Esophagus muscularis mucosa (tissue), 3 donors: ENCODE data around the gene CYTH1.

Experiments used
- POLR2A ChIP-seq: fragments of 450-650 bp; IDR thresholded peaks from one replicate; pipeline ENCODE4 v1.6.1; 2017; ENCODE audit warnings: antibody characterized with exemption, moderate library complexity, mild to moderate bottlenecking, low read depth
- POLR2AphosphoS5 ChIP-seq, 2 donors: sonication (generic); formaldehyde crosslinking; IDR thresholded peaks; one replicate each; pipeline ENCODE4 v1.6.1; 2017; ENCODE audit warnings: antibody characterized with exemption in 2 of 2
- TF ChIP-seq, protein P1 (sequence below), 3 experiments: fragments of 200-600 bp in 2 of 3; fragments of 450-650 bp in 1 of 3; sonication (generic) in 2 of 3; IDR thresholded peaks; one replicate each; pipeline ENCODE4 v1.5.1; 2017 to 2019; ENCODE audit warnings: antibody characterized with exemption in 3 of 3, mild to moderate bottlenecking in 2 of 3, moderate library complexity in 1 of 3

DNA sequence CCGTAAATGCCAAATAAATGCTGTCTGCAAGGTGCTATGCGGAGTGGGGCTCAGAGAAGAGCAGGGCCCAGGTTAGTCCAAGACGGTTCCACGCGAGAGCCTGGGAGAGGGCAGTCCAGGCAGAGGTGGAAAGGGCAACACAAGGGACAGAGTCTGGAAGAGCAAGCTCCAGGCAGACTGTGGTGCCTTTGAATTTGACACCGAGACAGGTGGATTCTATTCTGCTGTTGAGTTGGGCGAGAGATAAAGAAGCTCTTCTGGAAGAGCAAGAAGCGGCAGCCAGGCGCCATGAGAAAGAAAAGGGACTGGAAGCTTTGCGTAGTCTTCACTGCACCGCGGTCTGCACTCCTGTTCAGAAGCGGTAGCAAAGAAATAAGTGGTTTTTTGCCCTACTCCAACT, 55.6 kb downstream of the CYTH1 start:
- TF ChIP-seq, protein P1, sequence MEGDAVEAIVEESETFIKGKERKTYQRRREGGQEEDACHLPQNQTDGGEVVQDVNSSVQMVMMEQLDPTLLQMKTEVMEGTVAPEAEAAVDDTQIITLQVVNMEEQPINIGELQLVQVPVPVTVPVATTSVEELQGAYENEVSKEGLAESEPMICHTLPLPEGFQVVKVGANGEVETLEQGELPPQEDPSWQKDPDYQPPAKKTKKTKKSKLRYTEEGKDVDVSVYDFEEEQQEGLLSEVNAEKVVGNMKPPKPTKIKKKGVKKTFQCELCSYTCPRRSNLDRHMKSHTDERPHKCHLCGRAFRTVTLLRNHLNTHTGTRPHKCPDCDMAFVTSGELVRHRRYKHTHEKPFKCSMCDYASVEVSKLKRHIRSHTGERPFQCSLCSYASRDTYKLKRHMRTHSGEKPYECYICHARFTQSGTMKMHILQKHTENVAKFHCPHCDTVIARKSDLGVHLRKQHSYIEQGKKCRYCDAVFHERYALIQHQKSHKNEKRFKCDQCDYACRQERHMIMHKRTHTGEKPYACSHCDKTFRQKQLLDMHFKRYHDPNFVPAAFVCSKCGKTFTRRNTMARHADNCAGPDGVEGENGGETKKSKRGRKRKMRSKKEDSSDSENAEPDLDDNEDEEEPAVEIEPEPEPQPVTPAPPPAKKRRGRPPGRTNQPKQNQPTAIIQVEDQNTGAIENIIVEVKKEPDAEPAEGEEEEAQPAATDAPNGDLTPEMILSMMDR (IDR thresholded peaks at IDR 0.05): no peak
- no peak for TF ChIP-seq POLR2A
- no peak for TF ChIP-seq POLR2AphosphoS5 (IDR thresholded peaks at IDR 0.05)
